GM04504 (cell line): ENCODE results near the gene MUC5B.
"Not testable (repeated sequence)": the region's sequence is repeated elsewhere in the genome, so short reads cannot be mapped to it uniquely, and the experiment has no call there.

Experiments used
- DNase-seq: peaks from one replicate; pipeline ENCODE4 v3.0.0-alpha.2; 2012; ENCODE audit warnings: low read depth

The MUC5B gene

DNA sequence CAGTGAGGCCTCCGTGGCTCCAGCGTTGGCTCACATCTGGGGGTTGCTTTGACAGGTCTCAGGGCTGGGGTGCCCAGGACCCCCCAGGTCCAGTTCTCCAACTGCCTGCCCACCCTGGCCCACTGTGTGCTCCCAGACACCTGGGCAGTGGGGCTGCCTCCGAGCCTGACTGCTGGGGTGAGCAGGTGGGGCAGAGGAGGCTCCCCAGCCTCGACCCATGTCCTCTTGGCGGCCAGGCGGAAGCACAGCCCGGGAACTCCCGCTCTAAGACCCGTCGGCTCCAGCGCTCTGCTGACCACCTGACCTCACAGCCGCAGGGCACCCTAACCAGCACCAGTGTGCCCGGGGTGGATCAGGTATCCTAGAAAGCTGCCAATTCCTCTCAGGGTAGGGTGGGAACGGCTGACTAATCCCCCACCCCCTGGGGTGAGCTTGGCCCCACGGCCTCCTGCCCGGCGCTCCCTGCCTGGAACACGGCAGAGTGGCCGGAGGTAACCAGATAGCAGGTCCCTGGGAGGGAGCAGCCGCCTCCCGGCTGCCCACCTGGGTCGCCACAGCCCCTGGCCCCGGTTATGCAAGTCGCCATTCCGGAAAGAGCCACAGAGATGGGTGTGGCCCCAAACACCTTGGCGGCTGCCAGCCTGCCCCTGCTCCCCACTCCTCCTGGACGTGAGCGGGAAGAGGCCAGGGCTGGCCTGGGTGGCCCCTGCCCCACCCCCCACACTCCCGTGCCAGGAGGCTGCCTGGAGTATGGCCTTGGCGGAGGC lies 19.2 kb upstream of the MUC5B start:
- no peak for DNase-seq

DNA sequence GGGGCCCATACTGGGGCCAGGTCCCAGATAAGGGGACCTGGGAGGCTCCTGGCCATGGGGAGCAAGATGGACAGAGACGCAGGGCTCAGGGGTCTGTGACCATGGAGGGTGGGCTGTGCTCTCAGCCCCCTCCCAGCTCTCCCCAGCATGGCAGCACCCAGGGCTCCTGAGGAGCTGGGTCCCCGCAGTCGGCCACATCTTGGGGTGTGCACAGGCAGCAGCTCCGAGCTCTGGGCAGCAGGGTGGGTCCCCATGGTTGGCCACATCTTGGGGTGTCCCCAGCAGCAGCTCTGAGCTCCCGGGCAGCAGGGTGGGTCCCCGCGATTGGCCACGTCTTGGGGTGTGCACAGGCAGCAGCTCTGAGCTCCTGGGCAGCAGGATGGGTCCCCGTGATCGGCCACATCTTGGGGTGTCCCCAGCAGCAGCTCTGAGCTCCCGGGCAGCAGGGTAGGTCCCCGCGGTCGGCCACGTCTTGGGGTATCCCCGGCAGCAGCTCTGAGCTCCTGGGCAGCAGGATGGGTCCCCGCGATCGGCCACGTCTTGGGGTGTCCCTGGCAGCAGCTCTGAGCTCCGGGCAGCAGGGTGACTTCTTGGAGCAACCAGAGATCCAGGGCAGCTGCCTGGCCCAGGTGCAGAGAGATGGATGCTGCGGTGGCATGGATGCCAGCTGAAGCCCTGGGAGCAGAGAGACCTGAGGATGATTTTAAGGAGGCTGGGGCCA lies 18.3 kb upstream of the MUC5B start:
- DNase-seq, result no peak

DNA sequence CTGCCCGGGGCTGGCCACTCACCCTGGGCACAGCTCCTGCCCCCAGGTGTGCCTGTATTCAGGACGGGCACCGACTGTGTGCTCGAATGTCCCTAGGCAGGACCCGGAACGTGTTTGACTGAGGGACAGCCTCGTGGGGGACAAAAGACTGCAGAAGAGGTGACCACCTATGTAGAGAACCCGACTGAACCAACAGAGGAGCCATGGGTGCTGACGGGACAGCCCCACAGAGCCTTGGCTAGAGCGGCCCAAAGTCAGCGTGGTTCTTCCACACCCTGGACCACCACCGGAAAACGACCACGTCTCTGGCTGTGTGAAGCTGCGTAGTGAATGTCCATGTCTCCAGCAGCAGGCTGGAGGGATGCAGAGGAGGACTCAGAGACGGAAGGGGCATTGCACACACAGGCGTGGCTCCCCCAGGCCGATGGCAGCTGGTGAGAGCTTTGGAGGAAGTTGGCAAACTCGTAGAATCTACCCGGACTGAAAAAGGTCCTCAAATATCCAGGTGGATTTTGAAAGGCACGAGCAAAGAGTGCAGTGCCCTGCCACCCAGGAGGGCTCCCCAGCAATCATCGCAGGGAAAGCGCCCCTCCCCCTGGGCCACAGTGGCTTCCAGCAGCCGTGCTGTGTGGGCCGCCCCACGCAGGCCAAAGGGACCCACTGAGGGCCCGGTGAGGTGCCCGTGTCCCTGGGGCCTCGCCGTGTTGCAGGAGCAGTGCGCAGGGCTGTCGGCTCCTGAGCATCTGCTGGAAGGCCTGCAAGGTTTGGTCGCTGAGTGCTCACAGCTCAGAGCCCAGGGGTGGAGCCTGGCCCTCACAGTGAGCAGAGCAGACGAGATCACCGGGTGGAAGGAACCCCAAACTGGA lies 17.5 kb upstream of the MUC5B start:
- no peak for DNase-seq

DNA sequence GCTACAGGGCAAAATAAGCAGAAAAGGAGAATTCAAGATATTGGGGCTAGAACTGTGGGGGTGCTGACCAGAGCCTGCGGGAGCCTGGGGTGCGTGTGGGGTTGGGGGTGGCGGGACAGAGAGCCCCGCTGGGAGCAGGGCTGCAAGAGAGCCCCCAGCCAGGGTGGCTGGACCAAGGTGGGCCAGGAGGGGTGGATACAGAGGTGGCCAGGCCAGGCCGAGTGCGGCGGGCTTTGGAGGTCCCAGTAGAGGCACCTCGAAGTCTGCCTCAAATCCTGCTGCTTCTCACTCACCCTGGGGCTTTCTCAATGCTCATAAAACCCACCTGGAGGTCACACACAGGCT lies 16.9 kb upstream of the MUC5B start:
- DNase-seq, result no peak

DNA sequence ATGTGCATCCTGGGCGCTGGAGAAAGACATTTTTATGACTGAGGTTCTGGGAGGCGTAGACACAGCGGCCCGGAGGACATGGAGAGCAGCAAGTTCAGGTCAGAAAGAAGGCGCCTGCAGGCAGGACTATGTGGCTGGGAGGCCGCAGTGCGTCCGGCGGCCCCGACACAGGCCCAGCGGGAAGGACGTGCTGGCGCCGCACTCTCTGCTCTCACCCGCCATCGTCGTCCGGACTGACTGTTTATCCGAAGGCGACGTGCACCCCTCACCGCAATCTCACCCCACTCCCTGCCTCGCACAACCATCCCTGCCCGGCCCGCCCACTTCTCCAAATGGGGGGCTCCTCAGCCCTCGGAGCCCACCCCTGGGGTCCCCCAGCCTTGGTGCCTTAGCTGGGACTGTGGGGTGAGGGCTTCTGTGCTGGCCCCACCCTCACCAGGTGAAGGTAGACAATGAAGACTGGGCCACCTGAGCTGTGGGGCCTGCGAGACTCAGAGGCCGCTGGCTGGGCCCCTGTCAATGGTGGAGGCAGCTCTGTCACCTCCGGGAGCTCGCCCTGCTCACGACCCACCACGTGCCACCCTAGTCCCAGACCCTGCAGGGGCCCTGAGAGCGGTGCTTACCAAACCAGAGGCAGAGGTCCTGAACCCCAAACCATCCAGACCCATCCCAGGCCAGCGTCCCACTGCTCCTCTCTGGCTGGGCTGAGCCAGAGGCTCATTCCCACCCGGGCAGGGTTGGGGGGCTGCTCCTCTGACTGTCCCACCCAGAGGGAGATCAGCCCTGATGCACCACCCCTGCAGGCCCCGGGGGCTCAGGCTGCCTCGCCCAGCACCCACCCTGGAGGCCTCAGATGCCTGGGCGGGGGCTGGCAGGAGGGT lies 16.2 kb upstream of the MUC5B start:
- no peak for DNase-seq

DNA sequence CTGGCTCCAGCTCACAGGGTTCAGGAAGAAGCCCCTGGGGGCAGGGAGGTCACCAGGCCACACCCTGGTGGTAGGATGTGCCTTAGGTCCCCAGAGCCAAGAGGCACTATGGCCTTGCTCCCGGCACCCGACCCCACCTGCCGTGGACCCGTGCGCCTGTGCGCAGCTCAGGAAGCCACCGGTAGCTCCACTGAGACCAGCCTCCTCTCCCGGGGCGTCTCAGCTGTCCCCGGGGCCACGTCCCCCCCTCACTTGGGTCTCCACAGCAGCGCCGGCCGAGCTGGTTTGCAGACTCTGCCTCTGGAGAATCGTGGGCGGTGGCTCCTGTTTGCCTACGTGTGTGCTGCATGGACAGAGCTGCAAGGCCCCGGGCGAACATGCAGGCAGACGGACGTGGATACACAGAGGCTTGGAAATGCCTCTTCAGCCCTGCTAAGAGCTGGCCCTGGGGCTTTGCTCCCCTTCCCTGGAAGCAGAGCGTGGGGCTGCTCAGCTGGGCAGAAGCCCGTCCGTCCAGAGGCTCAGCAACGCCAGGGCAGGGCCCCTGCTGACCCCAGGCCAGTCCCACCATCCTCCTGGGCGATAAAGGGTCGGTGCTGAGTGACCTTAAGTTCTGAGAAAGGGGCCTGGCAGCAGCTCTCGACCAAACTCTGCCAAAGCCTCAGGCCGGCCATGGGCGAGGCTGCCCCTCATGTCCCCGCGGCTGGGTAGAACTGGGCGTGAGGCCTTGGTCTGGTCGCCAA lies 15.3 kb upstream of the MUC5B start:
- no peak for DNase-seq

DNA sequence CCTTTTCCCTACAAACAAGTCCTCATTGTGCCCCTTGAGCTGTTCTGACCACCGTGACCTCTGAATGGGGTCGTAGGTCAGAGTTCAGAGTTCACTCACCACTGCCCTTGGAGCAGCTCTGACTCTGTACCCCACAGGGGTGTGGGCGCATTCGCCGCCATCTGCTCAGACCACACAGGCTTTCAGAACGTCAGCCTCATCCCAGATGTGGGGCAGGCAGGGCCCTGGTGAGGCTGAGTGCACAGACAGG lies 14.8 kb upstream of the MUC5B start:
- no peak for DNase-seq

DNA sequence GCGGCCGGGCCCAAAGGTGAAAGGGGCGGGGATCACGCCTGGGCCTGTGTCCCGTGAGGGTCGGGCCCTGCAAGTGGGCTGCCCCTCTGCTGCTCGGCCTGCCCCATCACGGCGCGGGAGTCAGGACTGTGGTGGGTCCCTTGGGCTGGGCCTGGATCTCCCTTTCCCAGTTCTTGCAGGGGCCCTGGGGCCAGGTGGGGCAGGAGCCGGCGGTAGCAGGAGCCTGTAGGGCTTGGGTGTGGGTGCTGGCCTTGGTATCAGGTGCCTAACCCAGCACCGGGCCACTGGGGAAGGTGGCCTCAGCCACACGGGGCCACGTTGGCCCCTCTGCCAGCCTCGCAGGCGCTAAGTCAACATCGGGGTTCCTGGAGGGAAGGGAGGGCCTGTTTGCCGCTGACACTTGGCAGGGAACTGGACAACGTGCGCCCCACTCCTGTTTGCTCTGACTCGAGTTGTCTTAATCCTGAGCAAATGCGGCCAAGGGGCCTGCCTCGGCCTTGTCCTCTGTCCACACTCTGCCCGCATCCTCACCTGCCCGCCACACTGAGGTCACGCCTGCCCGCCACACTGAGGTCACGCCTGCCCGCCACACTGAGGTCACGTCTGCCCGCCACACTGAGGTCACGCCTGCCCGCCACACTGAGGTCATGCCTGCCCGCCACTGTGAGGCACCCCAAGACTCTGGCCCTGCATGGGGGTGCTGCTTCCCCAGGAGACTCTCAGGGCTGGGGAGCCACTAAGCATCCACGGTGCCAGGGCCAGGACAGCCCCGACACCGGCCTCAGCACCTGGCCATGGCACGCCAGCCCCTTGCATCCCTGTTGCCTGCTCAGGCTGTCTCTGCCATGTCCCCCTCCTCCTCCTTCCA lies 14.2 kb upstream of the MUC5B start:
- no peak for DNase-seq

DNA sequence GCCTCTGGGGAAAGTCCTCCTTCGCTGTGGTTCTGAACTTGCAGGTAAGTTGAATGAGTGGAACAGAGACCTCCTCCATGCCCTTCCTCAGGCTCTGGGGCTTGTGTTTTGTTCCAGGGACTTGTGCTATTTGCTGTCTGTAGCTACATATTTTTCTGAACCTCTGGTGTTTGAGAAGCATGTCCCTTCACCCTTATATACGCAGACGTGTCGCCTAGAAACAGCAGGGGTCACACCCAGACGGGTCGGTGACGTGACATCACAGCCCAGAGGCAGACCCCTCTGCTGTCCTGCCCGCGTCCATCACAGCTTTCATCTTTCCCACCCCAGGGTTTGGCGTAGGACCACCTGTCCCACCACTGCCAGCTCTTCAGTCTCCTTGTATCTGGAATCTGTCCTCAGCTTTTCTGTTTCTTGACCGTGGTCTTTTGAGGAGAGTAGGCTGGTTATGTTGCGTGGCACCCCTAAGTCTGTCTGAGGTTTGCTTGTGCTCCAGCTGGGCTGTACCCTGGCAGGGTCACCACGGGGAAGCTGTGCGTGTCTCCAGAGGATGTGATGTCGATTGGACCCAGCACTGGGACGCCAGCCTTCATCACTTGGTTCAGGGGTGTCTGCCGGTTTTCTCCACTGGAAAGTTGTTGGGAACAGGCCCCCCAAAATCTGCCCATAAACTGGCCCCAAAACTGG lies 13.4 kb upstream of the MUC5B start:
- DNase-seq, result no peak

DNA sequence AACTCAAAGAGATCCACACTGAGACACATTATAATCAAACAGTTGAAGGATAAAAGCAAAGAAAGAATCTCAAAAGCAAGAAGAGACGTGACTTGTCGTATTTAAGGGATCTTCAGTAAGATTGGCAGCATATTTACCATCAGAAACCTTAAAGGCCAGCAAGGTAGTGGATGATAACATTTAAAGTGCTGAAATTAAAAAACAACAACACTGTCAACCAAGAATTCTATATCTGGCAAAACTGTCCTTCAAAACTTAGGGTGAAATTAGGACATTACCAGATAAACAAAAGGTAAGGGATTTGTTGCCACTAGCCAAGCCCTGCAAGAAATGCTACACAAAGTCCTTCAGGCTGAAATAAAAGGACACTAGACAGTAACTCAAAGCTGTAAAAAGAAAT lies 11.0 kb upstream of the MUC5B start:
- no peak for DNase-seq

DNA sequence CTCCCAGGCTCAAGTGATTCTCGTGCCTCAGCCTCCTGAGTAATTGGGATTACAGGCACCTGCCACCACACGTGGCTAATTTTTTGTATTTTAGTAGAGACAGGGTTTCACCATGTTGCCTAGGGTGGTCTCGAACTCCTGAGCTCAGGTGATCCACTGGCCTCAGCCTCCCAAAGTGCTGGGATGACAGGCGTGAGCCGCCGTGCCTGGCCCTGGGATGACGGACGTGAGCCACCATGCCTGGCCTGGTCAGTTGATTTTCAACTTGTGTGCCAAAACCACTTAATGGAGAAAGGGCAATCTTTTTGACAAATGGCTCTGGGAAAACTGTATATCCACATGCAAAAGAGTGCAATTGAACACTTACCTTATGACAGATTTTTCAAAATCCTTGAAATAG lies 7.0 kb upstream of the MUC5B start:
- not testable (repeated sequence) for DNase-seq

DNA sequence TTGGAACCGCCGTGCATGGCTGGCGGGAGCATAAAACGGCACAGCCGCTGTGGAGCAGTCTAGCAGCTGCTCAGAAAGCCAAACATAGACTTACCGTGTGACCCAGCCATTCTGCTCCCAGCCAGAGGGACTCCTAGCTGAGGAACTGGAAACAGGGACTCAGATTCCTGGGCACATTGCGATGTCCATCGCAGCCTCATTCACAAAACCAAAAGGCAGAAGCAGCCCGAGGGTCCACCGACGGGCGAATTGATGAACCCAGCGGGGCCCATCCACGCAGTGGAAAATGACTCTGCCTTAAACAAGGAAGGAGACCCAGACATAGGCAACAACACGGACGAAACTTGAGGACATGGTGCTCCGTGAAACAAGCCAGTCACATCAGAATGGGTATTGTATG lies 5.7 kb upstream of the MUC5B start:
- DNase-seq, result no peak

DNA sequence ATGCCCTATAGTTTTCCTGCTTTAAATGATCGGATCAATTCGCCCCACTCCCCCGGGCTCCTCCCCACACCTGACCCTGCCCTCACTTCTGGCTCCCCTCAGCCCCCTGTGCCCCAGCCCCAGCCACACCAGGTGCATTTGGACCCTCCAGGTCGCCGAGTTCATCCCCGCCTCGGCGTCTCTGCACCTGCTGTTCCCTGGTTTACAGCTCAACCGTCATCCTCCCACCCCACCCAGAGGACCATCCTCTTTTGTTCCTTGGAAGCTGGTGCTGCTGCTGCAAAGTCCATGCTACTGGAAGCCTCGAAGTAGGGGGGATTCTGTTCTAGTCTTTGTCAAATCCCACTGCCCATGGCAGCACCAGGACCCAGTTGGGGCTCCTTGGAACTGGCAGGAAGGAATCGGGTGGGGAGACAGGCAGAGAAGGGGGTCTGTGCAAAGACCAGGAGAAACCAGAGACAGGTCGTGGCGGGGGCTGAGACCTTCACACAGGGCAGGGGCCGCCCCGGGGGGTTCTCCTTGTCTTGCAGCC lies 4.5 kb upstream of the MUC5B start:
- DNase-seq, result no peak

DNA sequence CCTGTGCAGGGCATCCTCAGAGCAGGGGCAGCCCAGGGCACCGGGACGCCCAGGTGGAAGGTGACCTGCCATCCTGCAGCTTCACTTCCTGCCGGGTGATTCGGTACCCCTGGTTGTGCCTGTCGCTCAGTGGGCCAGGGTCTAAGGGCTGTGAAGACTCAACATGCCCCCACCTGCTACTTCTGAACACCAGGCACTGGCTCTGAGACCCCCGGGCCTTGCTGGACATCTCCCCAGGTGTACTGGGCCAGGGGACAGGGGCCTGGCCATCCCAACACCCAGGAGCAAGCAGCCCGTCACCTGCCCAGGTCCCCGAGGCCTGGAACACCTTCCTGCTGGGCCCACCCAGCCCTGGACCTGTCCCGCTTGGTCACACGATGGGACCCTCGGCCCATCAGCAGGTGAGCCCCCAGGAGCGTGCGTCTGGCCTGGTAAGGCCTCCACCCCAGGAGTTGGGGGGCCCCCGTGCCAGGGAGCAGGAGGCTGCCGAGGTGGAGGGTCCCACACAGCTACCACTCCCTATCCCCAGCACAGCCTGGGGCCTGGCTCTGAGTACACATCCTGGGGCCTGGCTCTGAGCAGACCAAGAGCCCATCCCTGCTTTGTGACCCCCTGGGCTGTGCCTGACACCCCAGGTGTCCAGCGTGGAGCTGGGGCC lies 3.9 kb upstream of the MUC5B start:
- no peak for DNase-seq

DNA sequence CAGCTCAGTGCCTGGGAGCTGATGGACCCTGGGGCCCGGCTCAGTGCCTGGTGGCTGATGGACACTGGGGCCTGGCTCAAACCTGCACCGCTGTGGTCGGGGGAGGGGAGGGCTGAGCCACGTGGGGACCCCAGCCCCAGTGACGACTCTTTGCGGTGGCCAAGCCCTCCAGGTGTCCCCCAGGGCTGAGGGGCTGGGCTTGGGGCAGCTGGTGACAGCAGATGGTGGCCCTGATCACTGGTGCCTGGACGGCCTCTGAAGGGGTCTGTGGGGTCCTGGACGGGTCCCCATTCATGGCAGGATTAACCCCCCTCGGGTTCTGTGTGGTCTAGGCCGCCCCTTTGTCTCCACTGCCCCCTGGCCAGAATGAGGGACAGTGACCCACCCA lies 3.4 kb upstream of the MUC5B start:
- no peak for DNase-seq

DNA sequence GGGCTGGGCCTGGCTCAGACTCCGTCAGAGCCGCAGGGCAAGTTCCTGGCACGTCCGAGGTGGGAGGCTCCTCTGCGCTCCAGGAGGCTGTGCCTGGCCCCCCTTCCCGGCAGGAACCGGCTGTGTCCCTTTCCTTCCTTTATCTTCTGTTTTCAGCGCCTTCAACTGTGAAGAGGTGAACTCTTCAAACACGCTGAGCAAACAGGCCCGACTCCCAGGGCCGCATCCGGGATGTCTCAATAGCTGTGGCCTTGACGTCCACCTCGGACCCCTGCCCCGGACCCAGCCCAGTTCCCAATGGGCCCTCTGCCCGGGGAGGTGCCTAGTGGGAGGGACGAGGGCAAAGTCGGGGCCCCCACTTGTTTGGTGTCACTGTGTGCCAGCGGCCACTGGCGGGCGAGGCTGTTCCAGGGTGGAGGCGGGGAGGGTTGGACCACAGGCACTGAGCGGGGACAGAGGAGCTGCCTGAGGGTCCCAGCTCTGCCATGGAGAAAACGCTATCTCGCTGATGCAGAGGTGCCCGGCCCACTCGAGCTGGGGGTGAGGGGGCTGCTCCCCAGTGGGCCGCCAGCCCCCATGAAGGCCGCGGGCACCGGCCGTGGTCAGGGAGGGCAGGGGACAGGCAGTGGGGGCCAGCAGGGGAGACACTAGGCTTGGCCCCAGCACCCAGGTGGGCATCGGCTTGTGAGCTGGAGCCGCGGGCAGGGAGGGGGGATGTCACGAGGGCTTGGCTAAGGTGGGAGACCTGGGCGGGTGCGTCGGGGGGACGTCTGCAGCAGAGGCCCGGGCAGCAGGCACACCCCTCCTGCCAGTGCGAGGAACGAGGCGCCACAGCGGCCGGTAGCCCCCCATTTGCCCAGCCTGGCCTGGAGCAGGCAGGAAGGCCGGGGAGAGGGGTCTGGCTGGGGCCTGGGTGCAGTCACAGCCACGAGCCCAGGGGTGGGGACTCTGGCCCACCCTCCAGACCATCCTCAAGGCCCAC lies 2.7 kb upstream of the MUC5B start:
- no peak for DNase-seq

DNA sequence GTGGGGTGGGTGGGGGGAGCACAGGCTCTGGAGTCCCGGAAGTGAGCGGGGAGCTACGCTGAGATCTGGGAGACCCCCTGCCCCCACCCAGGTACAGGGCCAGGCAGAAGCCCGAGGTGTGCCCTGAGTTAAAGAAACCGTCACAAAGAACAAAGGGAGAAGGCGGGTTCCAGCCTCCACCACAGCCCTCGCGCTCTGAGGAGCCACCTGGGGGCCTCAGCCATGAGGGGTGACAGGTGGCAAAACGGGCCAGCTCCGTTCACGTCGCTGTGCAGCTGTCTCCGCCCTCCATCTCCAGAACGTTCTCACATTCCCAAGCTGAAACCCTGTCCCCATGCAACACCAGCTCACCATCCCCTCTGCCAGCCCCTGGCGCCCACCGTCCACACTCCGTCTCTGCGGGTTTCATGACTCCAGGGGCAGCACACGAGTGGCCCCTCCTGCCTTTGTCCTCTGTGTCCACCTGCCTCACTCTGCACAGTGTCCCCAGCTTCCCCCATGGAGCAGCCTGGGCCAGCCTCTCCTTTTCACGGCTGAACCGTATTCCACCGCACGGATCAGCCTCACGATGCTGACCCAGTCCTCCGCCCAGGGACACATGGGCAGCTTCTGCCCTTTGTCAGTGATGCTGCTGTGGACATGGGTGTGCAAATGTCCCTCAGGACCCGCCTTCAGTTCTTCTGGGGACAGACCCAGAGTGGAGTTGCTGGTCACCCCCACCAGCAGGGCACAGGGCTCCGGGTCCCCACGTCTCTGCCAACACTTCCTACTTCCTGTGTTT lies 1.7 kb upstream of the MUC5B start:
- DNase-seq, result no peak
